Stimulated activated CD4-positive, alpha-beta T cell treated with anti-CD3 and anti-CD28 coated beads, Interleukin-4, amount 100 ng/mL, for 48 hours (primary cell): ENCODE results near the gene PCDHA1.
"Not testable (repeated sequence)": the region's sequence is repeated elsewhere in the genome, so short reads cannot be mapped to it uniquely, and the experiment has no call there.

Experiments used
- DNase-seq, 2 donors: peaks; one replicate each; pipeline ENCODE4 v3.0.0-alpha.2; 2020; ENCODE audit warnings: low read depth in 2 of 2

The PCDHA1 gene

GRCh38 chr5:140849831-140850634, 64.1 kb downstream of the PCDHA1 start:
- DNase-seq, result not testable (repeated sequence)

- DNase-seq, result no peak
These were observed 70.1 kb downstream of the PCDHA1 start, which contains the start of gene PCDHA10 for GRCh38 chr5:140855772-140856674. TSS of gene PCDHA10 (plus strand) at chr5:140855897. CDS start at chr5:140856049, 152 bp downstream.

- DNase-seq, result no peak
These were observed 71.4 kb downstream of the PCDHA1 start for GRCh38 chr5:140857177-140857986.

- no peak for DNase-seq
These were observed 72.0 kb downstream of the PCDHA1 start for GRCh38 chr5:140857987-140858240.

GRCh38 chr5:140862441-140863295, 76.7 kb downstream of the PCDHA1 start:
- no peak for DNase-seq

- DNase-seq, result no peak
These were observed 83.0 kb downstream of the PCDHA1 start, which contains the start of gene PCDHA11 for GRCh38 chr5:140868721-140869554. TSS of gene PCDHA11 (plus strand) at chr5:140868957. CDS start at chr5:140869104, 147 bp downstream.

GRCh38 chr5:140869555-140869886, 83.6 kb downstream of the PCDHA1 start:
- DNase-seq, result no peak

GRCh38 chr5:140870221-140871201, 84.6 kb downstream of the PCDHA1 start:
- DNase-seq, result no peak

- DNase-seq, result no peak
These were observed 89.4 kb downstream of the PCDHA1 start, which contains the start of gene PCDHA12 for GRCh38 chr5:140875085-140876065. TSS of gene PCDHA12 (plus strand) at chr5:140875308. CDS start at chr5:140875473, 165 bp downstream.

GRCh38 chr5:140876541-140877261, 90.8 kb downstream of the PCDHA1 start:
- not testable (repeated sequence) for DNase-seq

- no peak for DNase-seq
These were observed 91.3 kb downstream of the PCDHA1 start for GRCh38 chr5:140877262-140877581.

- DNase-seq, result no peak
These were observed 96.1 kb downstream of the PCDHA1 start, which contains the start of gene PCDHA13 for GRCh38 chr5:140881889-140882590. TSS of gene PCDHA13 (plus strand) at chr5:140882124. CDS start at chr5:140882269, 145 bp downstream.

GRCh38 chr5:140882591-140882899, 96.6 kb downstream of the PCDHA1 start:
- DNase-seq, result no peak

- DNase-seq, result no peak
These were observed 97.4 kb downstream of the PCDHA1 start for GRCh38 chr5:140883373-140883772.

- DNase-seq, result no peak
These were observed 98.2 kb downstream of the PCDHA1 start for GRCh38 chr5:140883927-140884697.

- no peak for DNase-seq
These were observed 130.4 kb downstream of the PCDHA1 start for GRCh38 chr5:140916325-140916724.
